HG03095 (cell line): Measurements from ENCODE around the gene TGFBR1.
A peak's percentile ranks its signal among the peaks of the same experiment; 100 is the strongest.

ENCODE experiments used
- ATAC-seq: cut with Tn5 transposase; IDR thresholded peaks from one replicate; pipeline ENCODE4 v1.9.1; 2021; ENCODE audit warnings: moderate library complexity; ENCODE audit not compliant: unreplicated experiment

TGFBR1 gene

DNA sequence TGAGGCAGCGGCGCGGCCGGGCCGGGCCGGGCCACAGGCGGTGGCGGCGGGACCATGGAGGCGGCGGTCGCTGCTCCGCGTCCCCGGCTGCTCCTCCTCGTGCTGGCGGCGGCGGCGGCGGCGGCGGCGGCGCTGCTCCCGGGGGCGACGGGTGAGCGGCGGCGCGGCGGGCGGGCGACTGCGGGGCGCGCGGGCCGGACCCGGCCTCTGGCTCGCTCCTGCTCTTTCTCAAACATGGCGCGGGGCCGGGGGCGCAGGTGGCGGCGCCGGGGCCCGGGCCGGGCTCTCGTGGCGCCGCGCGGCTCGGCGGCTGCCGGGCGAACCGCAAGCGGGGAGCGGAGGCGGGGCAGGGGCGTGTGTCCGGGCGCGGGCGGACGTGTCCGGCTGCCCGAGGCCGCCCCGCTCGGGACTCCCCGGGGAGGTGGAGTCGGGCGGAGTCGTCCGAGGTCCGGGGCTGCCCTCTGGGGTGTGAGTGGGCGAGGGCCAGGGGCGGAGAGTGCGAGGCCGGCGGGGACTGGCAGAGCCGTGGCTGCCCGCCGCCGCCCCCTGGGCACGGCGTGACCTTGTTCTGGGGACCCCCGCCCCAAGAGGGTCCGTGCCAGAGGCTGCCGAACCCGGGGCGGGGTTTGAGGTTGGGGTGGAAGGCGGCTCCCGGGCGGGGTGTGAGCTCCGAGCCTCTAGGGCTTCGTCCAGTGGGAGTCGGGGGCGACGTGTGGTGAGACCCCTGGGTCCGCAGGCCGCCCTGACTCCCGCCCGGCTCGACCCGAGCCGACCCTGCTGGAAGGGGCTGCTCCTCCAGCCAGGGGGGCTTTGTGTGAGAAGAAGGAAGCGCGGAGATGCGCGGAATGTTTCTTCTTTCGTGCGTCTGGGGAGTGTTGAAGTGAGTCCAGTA is 485 bp downstream of the TGFBR1 start:
- ATAC-seq: peak; percentile 54

DNA sequence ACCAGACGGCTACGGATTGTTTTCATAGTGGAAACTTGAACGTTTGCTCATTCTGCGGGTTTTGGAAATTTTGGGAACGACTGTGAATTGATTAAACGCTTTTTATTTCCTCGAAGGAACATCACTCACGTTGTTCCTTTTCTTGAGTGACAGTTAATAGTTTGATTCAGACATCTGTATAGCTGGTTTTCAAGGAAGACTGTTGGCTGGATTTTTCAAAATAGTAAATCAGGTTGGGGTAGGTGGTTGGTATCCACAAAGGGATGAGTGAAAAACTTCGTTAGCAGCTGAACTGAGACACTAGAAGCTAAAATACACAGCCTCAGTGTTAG is 1.1 kb downstream of the TGFBR1 start:
- no peak for ATAC-seq

DNA sequence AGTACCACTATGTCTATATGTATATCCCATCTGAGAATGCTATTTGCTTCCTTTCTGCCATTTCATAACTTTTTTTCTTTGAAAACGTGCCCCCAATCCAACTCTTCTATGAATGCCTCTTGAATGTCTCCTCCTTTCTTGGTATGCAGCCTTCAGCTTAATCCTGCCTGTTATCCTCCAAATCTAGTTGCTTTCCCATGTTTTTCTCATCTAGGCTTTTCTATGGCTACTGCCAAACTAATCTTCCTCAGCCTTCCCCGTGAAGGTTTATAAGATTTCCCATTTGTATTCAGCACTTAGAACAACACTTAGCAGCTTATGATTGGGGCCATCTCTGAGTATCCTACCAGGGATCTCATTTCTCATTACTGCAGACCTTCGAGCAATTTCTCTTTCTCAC is 2.5 kb downstream of the TGFBR1 start:
- no peak for ATAC-seq

DNA sequence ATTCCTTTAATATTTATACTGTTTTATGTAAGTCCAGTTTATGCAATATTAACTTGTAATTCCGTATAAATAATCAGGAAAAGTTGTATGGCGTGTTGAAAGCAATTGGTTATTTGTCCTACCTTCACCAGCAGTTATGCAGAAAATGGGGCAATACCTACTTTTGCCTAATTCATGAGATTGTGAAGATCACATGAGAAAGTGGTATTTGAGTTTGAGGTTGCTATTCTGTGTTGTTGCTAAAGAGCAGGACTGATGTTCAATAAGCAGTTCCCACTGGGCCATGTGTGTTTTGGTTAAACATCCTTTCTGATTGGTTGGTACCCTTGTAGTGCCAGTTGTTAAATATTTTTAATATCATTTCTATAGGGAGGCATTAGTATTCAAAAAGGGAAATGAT is 3.2 kb downstream of the TGFBR1 start:
- ATAC-seq: no peak

DNA sequence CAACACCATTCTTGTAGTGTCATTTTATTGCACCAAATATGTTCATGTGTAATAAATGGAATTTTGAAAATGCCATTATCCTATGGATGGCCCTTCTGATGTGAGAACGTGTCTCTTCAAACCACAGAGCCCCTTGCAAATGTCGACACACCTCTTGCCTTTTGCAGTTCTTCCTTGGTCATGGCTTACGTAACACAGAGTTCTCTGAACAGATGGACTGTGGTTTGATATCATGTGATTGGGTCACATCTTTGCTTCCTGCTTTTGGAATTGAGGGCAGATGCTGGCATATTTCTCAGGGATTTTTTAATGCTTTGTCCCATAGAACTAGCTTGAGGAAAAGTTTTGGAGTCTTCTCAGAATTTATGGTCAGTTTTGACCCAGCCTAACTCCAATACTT is 4.6 kb downstream of the TGFBR1 start:
- no peak for ATAC-seq

DNA sequence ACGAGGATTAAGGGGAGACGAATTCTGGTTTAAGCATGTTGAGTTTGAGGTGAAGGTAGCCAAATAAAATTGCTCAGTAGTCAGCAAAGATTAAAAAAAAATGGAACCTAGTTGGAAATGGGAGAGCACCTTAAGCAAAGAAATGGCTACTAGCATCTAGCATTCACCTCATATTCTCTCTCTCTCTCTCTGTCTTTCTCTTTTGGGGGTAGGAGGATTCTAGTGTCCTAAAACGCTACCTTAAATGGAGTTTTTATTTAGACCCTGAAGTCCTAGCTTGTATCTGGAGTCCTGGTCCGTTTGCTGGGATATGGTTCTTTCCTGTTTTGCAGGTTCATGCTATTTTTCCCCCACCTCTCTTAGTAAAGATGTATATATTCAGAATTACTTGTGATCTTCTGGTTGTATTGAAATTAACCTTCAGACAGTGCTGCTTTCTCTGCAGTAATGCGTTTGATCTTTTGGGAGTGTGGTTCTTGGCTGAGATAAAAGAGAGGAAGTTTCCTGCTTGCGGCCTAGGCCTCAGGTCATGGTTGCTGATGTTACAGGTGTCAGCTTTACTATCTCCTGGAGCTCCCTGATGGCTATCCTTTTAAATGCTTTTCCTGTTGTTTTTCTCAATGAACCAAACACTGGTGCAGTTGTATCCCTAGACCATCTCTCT is 8.0 kb downstream of the TGFBR1 start:
- no peak for ATAC-seq

DNA sequence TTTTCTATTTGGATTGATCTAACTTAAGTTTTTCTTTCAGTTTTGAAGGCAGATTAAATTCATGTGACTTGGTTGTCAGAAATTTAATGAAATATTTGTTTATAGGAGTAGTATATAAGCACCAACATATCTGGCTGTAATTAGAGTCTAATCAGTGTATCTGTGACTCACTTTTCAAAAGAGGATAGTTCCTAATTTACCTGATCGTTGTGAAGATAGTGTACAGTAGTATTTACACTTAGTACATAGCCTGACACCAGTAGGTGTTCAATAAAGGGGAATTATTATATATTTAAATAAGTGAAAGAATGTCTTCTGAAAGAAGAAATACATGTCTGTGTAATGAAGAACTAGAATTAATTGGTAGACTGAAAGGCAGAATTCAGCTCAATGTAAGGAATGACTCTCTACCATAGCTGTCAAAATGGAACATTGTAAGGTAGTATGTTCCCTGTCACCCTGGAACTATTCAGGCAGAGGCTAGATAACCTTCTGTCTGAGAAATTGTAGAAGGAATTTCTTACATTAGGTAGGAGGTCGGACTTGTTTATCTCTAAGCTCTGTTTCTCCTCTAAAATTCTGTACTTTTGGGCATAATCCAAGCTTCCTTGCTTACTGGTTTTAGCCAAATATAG is 8.6 kb downstream of the TGFBR1 start:
- no peak for ATAC-seq

DNA sequence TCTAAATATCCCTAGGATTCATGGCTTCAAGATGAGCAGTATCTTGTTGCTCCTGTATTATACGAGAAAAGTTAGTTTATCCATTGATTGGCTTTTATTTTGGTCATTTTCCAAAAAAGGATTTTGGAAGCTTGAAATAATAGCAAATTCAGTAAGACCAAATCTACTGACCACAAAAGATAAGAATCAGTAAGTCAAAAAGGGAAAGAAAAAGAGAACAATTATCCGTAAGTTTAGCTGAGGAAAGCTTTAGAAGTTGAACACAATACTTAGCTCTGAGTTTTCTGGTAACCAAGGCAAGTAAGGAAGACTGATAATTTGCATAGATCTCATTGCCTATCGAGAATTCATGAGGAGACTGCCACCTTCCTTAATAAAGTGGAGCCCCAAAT is 9.1 kb downstream of the TGFBR1 start:
- no peak for ATAC-seq

DNA sequence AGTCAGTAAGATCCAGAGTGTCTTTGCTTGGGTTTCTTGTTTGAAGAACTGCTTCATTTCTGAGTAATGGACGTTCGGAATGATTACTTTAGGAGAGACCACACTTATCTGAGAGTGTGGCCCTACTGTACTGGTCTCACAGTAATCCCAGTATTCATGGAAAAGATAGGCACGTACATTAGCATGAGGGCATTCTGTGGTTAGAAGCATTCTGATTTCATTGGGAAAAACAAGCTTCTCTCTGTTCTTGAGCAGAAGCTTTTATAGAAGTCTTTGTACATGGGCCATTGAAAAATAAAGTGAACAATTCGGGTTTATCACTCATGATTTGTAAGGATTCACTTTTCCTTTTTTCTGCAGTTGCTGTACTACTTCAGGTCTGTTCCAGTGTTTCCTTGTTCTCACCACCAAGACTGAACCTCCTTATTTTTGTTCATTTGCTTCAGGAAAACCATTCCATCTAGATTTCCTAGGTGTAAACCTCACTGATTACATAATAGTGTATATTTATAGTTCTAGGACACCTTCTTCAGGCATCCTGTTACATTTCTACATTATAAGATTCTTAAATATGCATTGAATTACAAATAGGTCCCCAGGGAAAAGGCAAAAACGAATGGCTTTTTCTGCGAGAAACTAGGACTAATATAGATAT is 10.1 kb downstream of the TGFBR1 start:
- ATAC-seq: no peak

DNA sequence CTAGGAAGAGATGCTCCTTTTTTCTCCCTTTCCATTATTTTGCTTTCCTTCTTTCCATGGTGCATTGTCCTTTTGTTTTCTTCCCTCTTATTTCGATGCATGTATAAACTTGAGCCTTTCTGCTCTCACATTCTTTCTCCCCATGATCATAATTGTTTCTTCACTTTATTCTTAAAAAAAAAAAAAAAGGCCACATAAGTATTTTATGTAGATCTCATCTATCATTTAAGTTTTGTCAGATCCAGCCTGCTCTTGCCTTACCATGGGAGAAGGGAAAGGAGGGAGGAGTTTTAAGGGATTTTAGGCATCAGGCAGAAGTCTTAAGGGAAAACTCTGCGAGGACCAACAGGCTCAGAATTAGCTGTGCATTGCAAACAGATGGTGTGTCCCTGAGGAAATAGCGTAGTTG is 11.1 kb downstream of the TGFBR1 start:
- ATAC-seq: no peak

DNA sequence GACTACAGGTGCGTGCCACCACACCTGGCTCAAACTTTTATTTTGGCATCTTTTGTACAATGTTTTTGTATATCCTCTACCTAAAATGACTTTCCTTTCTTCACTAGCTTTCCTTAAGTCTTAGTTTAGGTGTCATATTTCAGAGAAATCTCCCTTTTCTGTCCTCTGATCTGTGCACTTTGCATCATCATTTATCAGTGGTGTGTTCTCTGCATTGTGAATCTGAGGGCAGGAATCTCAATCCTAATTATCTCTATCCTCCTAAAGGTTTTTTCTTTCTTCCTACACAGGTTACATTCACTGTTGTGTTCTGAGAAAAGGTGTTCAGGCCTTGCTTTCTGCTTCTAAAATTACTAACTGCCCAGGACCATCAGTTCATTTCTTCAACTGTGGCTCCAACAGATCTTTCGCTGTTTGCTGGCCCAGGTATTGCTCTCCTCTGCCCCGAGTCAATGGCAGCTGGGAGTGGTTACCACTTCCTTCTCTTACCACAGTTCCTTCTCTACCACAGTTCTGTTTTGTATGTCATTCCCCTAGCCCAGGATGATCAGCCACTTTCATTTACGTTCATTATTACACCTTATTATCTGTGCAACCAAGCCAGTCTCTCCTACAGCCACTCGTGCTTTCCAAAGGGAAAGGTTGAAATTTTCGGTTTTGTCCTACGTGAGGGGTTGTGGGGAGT is 14.0 kb downstream of the TGFBR1 start:
- ATAC-seq: peak; percentile 97

DNA sequence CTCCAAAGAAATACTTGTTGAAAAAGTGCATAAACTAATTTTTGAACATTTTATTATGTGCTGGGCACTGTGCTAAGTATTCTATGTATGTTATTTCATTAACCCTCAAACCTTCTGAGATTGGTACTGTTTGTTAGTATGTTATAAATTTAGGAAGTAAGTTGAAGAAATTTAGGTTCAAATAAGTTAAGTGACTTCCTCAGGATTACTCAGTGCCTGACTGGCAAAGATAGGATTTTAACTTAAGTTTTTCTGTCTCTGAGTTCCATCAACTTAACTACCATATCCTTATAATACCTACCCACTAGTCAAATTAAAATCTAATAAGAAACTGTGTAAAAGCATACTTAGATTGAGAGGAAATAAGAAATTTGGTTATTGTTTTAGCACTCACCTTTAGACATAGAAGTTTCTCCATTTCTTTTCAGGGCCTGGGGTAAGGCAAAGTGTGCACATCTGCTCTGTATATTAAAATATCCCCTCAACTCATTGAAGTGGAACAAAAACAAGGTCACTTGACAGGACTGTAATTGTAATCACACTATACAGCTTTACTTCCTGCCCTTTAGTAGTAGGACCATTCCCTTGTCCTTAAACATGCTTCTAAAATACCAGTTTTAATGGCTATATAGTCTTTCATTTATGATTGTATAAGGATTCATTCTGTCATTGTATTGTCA is 15.2 kb downstream of the TGFBR1 start:
- ATAC-seq: no peak

DNA sequence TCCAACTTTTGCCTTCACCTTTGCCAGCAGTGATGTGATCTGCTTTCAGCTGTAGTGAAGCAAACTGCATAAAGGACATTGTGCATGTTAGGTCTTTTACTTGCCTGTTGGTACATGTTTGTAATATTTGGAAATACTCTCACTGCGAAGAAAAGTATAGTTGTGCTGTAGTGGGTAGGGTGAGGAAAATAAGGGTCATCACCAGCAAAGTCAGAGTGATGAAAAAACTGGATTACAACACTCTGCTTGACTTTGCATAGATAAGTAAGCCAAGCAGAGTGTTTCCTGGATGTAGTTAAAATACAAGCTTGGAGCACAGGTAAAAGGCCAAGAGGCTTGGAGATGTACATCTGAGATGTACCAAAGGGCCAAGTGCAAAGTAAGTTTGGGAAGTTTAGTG is 16.7 kb downstream of the TGFBR1 start:
- ATAC-seq: no peak

DNA sequence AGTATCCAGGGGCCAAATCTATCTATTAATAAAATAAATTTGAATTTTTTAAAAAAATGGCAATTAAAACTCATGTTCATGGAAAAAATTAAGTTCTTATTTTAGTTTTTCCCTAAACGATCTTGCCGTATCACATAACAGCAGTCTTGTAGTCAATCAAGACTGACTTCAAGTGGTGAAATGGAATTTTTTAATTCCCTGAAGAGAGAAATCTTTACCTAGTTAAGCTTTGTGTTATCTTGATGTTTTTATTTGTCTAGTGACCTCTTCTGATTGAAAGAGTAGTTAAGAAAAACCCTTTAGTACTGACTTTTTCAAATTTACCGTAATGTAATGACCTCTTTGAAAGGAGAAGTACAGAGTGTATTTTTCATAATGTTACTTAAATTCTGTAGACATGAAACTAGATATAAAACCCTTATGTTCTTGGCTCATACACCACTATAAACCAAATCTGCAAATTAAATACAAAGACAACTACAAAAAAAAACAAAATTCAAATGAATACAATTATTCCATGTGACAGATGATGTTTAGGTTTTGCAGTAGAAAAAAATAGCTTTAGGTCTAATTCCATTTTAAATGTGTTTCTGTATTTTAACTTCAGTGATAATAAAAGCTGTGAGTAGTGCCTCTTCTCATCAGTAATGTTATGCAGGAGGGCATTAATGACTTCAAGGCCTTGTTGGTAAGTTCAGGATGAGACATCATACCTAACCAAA is 19.8 kb downstream of the TGFBR1 start:
- no peak for ATAC-seq

DNA sequence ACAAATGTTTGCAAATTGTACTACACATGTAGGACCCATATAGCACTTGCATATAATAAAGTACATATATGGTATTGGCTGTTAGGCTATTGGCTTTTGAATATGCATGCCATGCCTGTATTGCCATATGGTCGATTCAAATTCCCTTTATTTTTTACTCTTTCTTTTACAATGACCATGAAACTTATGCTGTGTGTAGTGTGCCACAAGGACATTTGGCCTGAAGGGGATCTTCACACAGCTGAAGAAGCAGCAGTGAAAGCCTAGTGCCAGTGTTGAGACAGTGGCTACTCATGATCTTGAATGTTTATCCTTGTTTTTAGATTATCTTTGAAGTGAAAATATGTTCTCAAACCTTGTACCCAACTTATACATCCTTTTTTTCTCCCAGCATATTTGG is 20.5 kb downstream of the TGFBR1 start:
- ATAC-seq: no peak

DNA sequence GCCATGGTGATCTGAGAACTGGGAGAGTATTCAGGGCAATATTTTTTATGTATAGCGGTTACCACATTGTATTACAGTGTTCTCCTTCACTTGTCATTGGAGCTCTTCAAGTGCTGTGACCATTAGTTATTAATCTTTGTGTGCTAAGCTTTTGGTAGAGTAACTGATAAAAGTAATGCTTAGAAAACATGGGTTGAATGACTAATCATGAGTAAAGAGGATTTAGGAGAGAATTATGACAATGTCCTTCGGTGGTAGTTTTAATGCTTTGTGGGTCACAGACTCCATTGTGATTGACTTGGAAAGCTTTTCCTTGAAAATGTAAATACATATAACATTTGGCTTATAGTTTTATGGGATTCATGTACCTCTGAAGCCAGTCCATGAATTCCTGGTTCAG is 21.4 kb downstream of the TGFBR1 start:
- no peak for ATAC-seq

DNA sequence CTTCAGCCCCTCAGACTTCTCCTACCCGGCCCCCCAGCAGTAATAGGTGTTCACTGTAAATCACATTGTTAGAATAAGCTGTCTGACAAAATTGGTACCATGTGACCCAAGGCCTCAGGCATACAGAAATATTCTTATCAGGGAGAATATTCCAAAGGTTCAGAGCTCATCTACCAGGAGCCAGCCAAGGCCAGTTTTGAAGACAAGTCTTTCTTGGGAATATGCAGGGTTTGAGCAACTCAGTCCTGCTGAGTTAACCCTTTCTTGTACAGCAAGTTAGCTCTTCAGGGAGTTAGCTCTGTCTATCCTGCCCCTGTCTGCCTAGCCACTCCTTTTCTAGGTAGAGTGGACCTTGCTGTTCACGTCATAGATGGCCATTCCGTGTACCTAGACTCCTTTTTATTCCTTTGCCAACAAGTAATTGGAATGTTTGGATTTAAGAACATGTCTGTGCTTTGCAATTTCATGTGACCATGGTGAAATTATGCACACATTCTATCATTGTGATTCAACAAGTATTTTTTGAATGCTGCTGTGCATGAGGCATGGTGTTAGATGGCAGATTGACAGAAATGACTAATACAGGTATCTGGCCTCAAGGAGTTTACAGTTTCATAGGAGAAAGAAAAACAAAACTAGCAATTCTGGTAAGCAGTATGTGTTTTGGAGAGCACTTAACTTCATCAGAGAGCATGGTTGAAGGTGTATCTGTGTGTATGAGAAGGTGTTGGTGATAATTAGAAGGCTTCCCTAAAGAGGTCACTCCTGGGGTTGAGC is 22.6 kb downstream of the TGFBR1 start:
- ATAC-seq: no peak

DNA sequence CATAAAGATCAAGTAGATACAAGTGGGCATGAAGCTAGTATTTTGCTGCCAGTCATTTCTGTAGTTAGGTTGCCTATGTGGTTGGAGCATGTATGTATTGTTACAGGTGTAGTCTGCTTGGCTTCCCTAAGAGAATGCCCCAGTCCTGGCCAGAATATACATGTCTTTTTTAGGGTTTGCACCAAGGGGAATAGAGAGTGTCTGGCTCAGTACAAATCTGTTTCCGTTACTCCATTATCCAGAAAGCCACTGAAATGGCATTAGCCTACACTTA is 23.2 kb downstream of the TGFBR1 start:
- ATAC-seq: no peak

DNA sequence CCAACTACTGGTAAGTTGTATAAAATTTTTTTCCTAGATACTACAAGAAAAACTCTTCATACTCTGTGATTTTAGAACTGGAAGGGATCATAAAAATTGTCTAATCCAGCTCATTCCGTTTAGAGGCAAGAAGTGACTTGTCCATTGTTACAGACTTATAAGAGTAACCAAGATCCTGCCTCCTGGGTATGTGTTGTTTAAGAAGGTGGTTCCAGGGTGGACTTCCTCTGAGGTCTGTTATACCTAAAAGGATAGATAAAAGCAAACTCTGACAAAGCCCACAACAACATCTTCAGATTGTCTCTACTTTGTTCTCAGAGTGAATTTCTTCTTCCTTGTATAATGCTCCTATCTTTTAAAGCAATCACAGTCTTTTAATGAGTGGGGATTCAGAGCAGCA is 24.2 kb downstream of the TGFBR1 start:
- ATAC-seq: no peak
